ENCODE measurements around the gene FSTL4.
"Not testable (repeated sequence)": the region's sequence is repeated elsewhere in the genome, so short reads cannot be mapped to it uniquely, and the experiment has no call there.

Gene FSTL4

DNA sequence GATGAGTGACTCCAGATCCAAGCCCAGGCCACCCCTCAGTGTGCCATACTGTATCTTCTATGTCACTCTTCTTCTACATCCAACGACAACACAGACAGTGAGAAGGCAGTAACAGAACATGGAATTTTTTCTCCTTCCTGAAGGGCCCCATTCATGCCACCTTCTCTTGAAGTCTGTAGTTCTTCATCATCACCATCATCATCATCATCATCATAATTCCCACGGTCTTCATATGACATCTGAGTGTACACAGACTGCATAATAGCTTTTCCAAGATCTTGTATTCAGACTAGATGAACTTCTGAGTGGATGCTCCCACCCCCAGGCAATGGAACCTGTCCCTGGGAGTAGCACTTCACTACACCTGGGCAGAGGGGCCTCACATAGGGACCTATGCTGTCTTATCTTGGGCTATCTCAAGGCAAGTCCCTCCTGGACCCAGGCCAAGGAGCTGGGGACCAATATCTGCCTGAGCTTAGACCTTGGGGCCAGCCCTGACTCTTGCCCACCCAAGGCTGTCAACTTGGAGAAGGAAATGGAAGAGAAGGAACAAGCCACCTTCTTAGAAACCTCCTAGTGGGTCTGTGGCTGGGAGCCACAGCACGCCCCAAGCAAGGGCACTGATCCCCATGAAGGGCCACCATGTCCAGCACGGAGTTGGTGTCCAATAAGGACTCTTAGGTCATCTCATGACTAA lies 159.1 kb downstream of the FSTL4 start:
- no peak for DNase-seq

DNA sequence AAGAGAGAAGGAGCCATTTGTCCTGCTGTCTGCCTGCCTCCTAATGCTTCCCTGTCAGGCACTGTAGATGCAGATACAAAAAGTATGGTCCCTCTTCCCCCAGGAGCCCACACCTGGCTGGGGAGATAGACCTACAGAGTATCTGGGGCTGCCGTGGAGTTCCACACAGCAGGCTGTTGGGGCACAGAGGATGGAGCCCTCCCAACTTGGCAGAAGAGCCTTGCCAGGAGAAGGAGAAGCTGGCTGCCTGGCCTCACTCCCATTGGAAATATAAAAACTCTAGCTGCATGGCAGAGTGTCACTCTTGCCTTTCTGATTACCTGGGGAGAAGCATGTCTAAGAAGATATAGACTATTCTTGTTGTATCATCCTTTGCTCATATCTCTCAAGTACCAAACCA lies 160.4 kb downstream of the FSTL4 start:
- no peak for DNase-seq

DNA sequence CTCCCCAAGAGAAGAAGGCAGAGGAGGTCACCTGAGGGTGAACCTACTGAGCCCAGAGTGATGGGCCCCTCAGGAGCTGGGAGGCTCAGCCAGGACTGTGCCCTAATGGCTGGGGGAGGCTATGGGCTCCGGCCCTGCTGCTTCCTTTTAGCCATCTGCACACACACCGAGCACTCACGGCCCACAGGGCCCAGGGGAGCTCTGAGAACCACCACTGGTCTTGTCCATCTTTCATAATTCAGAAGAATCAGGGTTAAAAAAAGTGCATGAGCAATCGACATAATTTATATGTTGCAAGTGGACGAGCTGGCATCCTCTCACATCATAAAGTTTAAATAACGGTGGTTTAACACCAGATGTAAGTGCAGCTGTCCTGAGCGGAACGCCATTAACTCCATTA lies 162.1 kb downstream of the FSTL4 start:
- DNase-seq, result no peak

DNA sequence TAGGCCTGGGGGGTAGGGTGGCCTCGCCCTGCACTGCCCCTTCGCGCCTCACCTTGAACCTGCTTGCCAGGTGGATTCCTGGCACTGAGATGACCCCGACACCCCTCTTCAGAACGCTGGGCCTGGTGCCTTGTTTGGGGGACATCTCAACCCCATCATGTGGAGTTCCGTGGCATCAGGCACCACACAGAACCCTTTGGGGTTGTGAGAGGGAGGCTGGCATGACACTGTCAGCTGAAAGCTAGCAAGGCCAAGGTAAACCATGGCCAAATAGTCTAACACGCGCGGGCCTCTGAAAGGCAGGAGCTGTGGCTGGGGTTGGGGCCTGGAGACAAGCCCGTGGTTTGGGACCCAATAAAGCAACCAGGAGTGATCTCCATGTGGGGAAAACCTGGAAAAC lies 163.2 kb downstream of the FSTL4 start:
- DNase-seq, result no peak

DNA sequence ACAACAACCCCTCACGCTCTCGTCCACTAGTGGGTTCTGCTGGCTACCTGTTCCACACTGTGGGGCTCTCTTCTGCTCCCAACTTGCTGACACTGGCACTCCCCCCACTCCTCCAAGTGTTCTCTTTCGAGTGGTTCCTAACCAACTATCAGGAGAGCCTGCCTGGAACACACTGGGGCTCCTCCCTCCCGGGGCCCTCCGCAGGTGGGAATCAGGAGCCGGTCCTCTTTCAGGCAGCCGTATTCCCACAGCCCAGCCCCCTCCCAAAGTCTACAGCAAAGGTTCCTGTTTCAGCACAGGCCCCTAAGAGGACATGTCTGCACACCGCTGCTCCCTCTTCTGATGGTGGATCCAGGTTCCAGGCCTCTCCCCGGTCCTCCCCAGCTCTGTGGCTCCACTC lies 165.9 kb downstream of the FSTL4 start:
- DNase-seq, result no peak

DNA sequence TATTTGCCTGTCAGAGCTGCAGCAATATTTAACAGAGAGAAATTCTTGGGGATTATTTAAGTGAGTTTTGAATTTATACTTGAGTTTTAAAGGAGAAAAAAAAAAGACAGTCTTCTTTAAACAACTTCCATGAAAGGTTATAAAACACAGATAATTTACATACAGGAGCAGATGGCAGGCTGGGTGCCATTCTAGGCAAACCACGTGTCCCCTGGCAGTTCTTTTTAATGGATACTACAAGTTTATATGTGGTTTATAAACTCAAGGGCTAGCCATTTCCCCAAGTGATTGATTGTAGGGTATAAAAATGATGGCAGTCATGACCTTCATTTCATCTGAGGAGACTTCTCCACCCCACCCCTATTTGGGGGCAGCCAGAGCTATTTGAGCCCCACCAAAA lies 166.6 kb downstream of the FSTL4 start:
- no peak for DNase-seq

DNA sequence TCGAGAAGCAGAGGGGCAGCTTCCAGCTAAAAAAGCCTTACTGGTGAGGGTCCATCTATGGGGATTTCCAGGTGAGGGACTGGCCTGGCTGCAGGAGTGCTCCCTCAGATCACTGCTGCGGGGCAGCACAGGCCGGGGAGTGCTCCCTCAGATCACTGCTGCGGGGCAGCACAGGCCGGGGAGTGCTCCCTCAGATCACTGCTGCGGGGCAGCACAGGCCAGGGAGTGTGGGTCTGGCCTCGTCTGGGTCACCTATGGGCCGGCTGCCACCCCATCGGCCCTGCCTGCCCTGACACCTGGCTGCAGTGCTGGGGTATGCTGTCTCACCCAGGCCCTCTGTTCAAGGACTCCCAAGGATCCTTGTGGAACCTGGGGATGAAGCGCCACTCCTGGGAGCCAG lies 167.1 kb downstream of the FSTL4 start:
- not testable (repeated sequence) for DNase-seq

DNA sequence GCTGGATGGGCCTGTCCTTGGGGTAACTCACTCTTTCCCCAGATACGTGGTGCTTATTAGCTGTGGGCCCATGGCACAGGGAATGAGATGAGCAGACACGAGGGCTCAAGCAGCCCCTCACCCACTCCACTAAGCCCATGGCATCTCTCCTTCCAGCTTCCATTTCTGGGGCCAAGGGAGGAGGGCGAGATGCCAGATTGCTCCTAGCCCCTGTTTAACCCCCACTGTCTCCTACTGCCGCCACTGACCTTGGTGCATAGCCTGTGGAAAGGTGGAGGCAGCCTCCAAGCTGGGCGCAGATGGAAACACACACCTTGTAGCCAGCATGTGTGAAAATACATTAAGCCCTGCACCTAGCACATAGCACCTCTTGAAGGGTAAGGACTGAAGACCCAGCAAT lies 167.6 kb downstream of the FSTL4 start:
- no peak for DNase-seq

DNA sequence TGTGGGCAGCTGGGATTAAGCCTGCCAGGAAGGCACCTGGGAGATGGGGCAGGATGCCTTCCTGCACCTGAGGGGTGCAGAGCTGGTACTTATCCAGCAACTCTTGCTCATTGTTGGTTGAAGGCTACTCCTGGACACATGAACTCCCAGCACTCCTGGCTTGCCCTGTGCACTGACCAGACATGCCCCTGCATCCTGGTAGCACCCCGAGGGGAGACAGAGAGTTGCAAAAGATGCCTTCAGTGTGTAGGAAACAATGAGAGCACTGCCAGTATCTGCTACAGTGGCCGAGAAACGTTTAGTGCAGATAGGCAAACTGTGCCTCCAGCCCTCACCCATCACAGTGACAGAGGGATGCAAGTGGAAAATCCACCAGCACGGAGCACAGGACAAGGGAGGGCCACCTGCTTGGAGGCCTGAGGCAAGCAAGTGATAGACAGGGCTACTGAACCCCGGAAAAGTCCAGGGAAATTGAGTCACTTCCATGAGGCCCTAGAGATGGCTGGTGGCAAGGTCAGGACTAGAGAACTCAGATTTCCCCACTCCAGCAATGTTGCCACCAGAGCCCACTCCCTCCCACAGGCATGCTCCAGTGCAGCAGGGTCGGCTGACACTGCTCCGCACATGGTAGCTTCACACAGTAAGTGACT lies 171.1 kb downstream of the FSTL4 start:
- DNase-seq, result no peak

DNA sequence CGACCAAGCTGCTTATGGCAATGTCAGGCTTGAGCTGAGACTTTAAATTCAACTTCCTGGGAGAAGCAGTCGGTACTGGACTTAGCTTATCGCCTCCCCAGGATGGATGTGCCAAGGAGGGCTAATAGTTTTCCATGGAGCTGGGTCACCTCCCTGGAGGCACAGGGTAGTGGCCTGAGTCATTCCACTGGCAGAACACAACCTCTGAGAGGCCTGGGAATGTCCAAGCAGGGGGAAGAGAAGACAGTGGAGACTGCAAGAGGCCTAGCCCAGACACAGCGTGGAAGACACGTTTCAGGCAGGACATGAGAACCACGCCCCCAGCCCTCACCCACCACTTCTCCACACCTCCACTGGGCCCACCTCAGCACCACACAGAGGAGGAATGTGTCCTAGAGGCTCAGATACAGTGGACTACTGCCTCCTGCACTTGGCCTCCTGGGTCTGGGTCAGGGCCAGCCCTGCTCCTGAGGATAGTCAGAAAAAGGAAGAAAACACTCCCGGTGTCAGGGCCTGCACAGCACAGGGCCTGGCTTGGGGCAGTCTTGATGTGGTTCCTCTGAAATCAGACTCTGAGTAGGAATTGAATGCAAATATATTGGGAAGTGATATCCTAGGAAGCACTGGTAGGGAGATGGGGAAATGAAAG lies 171.8 kb downstream of the FSTL4 start:
- no peak for DNase-seq

DNA sequence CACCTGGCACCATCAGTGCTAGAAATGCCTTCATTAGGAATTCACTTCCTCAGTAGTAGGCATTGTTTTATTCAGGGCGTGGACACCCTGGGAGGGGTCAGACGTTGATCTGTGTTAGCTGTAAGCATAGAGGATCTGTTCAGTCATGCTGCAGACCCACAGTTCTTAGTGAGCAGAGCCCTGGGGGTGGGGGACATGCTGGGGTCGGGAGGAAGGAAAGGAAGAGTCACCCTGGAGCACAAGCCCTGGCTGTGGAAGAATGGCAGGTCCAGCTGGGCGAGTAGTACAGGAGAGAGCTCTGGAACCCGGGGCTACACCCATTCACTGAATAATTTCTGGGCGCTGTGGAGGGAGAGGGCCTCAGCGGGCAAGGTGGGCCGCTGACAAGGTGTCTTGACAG lies 172.5 kb downstream of the FSTL4 start:
- no peak for DNase-seq

DNA sequence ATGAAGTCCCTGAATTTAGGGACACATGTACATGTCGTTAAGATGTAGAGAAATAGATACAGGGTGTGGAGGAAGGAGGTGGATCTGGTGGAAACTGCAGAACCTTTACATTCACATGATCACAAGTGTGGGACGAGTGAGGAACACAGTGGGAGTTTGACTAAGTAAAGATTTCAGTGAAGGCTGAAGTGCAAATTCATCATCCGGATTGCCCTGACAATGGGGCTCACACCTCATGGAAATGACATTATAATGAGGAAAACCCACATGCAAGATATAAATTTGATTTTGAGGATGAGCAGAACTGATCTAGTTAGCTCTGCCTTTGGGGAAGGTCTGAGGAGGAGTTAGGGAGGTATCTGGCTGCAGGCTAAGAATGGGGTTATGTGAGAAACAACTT lies 173.9 kb downstream of the FSTL4 start:
- DNase-seq, result no peak

DNA sequence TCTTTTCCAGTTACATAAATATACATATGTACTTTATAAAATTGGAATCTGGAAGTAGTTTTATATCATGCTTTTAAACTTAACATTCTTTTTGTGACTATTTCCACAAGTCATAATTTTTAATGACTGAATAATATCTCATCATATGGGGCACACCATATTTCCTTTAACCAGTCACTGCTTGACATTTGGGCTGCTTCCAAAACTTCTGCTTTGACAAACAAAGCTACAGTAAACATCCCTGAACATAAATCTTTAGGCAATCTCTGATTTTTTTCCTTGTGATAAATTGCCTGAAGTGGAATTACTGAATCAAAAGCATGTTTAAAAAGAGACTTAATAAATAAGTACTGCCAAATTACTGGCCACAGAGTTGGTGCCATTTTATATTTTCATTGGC lies 178.0 kb downstream of the FSTL4 start:
- DNase-seq, result no peak

DNA sequence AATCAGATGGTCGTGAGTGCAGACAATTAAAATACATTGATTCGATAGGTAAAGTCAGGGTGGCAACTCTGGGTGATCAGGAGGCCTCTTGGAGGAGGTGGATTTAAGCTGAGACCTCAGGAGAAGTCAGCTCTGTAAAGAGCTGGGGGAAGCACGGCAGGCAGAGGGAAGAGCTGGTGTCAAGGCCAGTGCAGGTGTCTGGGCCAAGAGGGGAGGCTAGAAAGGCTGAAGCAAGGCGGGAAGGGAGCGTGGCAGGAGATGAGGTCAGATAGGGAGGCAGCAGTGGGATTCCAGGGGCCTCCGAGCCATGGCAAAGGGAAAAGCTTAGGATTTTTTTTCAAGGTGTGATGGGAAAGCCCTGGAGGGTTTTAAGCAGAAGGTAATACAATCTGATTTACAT lies 178.7 kb downstream of the FSTL4 start:
- no peak for DNase-seq

DNA sequence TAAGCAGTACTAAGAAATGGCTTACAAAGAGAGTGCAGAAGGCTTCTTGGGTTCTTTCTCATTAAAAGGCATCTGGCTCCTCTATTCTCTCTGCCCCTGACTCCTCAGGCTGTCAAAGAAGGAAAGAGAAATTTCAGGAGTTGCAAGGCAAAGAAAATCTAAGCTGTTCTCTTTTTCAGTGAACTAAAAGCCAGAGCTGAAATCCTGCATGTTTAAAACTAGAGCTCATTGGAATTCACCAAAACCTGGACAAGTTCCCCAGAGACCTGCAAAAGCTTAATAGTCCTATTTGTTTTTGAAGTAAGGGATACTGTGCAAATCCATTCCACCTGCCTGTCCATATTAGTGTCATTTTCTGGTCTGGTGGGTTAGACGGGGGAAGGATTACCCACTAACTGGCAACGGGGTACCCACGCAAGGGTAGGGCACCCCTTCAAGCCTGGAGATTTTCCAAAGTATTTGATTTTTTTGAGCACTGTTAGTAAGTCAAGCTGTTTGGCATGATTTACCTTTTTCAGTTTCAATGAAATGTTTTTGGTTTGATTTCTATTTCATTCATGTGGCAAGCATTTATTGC lies 179.3 kb downstream of the FSTL4 start:
- DNase-seq, result no peak

DNA sequence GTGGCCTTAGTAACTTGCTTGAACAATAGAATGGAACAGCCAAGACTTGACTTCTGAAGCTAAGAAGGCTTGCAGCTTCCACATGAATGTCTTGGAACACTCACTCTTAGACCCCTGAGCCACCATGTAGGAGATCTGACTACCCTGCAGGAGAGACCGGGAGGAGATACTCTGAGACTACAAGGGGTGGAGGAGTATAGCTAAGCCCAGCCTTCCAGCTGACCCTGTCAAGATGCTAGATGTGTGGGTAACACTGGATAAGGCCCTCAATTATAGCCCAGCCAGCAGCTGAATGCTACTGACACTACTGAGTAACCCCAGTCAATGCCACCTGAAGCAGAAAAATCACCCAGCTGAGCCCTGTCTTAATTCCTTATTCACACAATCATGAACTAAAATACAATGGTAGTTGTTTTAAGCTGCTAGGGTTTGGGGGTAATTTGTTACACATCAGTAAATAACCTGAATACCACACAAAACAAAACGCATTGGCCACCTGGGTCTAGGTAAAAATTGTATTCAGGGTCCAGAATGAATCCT lies 180.9 kb downstream of the FSTL4 start:
- DNase-seq, result no peak

DNA sequence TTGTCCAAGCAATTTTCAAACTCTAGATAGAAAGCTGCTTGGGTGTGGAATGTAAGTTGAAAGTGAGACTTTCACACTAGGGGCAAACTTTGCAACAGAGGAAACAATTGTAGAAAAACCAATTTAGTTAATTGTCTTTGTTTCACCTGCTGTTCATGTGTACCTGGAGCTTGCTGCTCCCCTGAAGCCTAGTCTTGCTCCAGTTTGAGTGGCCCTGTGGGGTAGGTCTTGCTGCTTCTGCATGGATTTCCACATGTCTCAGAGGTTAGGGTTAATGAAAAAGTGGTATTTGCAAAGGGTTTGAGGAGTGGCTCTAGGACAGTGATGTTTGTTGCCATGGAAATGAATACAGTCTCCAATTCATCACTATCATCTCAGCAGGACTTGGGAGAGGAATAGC lies 182.2 kb downstream of the FSTL4 start:
- DNase-seq, result no peak

DNA sequence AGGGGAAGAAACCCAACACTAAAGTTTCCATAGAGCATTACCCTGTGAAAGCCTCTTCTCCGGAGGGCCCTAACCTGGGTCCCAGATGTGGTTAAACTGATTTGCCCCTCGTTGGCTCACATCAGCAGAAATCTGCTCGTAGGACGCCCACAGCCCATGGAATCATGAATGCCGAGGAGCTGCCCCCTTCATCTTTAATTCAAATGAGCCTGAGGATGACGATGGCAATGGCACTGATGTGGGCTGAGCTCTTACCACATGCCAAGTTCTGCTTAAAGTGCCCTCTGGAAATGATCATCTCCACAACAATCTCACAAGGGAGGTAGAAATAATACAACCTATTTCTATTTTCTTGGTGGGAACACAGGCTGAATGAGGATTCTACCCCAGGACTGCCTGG lies 183.3 kb downstream of the FSTL4 start:
- no peak for DNase-seq

DNA sequence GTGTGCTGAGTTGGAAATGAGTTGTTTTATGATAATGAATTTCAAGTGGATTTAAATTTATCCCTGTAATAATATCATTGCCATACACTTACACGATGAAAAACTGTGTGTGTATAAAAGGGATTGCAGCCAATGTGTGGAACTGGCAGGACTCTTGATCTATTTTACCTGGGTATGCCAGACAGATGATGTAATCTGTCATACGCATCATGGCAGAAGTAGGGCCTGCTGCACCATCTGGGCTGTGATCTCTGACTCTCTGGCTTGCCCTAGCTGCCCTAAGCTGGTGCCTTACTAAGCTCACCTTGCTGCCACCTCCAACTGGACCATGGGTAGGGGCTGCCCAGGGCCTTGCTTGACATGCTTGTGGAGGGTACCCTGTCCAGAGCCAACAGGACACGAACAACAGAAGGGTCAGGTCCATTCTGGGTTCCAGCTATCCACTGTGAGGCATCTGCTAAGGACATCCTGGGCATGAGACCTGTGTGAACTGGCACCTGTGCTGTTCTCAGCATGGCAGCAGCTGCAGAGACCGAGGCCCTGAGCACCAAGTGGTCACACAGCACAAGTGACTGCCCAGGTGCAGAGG lies 184.2 kb downstream of the FSTL4 start:
- DNase-seq, result no peak

DNA sequence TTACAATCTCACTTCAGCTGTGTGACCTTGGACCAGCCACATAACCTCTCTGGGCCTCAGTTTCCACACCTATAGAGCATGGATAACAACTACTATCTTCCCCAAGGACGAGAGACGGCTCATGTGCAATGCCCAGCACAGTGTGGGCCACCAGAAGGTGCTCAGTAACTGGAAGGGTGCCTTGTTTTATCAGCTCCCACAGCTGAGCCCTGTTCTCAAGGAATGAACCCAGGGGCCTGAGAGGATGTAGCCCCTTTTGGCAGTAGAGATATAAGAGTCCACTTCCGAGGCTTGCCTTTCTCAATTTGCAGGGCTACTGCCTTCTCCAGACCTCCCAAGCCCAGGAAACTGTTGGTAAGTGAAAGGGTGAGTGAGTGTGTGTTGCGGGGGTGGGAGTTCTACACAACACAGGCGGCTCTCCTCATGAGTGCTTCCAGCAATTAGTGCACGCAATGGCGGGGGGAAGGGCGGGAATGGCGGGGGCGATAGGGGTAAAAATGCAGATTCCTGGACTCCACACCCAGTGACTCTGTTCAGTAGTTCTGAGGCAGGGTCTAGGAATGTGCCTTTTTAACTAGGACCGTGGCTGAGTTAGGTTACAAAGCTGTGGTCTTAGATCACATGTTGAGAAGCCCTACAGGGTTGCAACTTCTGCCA lies 185.1 kb downstream of the FSTL4 start:
- DNase-seq, result no peak

DNA sequence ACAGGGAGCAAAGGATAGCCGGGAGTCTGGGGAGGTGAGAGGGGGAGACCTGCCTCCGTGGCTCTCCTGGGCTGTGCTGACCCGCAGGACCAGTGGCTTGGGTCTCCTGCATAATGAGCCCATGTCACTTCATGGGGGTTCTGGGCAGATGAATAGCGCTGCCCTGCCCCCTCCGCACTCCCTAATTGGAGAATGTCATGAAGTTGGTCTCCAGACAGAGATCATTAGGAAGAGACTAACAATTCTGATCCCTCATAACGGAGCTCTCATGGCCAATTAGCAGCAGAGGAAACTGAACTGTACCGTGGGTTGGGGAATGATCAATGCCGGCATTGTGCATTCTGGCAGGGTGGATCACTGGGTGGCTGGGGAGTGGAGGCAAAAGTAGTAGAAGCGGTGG lies 186.1 kb downstream of the FSTL4 start:
- no peak for DNase-seq

DNA sequence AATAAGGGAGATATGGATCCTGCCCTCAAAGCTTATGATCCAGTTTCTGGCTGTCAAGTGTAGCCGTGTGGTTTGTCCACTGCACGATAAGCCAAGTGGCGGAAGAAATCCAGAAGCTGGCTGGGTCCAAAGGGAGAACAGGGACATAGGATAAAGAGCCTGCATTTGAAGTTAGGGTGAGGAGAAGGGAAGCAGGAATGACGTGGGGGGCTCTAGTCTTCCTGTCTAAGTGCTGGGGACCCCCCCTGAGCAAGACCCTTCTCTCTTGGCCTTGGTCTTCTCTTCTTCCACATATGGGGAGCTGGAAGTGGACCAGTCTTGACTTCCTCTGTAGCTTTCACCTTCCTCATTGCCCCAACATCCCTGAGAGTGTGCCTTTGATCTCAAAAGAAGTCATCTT lies 186.6 kb downstream of the FSTL4 start:
- DNase-seq, result no peak

DNA sequence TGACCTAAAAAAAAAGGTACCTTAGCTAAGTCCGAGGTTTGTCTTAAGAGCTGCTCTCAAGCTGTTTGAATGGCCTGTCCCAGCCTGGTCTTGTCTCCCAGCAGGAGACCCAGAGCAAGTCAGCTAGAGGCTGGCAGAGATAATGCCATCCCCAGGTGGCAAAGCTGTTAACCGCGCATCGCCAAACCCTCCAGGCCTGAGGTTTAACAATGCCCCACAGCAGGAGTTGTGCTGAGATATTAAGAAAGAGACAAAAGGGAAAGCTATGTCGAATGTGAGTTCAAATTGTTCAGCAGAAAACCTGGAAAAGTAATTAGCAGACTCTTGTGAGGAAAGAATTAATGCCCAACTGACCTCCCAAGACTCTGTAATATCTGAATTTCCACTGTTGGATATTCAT lies 187.1 kb downstream of the FSTL4 start:
- DNase-seq, result no peak

Measured in NCI-H1436 treated with DMSO at 0.1 percent for 48 hours (cell line).